ELF-1 (cell line): ENCODE results near the gene PADI2.
A peak's percentile ranks its signal among the peaks of the same experiment; 100 is the strongest.

Experiments
- DNase-seq: peaks from one replicate; pipeline ENCODE4 v3.0.0-alpha.2; 2016; ENCODE audit warnings: low read depth, low spot score

The PADI2 gene

DNA sequence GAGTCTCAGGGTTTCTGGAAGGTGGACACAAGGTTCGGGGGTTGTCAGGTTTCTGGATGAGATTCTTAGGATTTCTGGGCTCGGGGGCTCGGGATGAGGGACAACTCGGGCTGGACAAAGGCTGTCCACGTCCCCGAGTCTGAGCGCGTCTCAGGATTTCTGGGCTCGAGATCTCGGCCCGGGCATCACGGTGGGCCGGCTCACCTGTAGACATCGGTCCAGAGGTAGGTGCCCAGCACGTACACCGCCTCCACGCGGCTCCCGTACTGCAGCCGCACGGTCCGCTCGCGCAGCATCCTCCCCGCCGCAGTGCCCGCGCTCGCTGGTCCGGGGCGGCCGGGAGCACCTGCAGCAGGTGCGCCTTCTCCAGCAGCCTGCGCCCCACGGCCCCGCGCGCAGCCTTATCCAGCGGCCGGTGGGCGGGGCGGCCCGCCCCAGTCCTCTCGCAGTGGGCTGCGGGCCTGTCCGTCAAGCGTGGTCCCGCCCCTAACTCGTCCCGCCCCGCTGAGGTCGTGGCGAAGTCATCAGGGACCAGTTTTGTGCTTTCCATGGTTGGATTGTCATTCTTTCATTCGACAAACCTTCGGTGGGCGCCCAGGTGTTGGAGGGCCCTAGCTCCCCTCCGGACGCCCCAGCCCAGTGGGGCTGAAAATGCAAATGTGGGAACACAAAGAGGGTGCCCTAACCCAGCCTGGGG, at the start of gene PADI2:
PADI2 (minus strand) TSS at position 376 of the 697 bp plus-strand sequence; CDS start at position 296, 80 bp downstream.
- DNase-seq = peak; percentile 63

DNA sequence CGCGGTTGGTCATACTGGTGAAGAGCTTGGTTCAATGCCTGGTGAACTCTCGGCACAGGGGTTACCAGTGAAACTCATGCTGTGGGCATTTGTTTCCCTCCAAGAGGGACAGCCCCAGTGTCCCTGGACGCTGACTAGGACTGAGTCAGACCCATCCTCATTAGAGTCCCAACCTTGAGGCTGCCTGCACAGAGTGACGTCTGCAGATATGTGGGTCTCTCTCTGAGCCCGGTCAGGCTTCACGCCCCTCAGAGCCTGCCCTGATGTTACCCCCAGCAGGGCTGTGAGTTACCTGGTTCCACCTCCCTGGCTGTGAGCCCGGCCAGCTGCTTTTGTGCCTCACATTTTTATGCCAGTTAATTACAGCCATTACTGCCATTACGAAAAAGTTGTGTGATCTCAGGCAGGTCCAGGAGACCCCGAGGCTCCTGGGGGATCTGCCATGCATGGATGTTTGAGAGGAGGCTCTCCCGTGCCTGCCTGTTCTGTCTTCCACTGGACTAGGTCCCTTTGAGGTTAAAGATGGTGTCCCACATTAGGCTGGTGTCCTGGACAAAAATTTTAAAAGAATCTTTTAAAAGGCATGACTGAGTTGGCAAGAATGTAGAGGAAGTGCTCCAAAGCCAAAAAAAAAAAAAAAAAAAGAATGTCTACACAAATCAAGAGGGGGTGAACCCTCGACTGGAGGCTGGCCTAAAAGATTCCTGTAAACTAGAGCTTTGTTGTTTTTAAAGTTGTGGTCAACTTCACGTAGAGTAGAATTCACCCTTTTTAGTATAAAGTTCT, 49.0 kb upstream of the PADI2 start:
- peak; percentile 50 for DNase-seq

DNA sequence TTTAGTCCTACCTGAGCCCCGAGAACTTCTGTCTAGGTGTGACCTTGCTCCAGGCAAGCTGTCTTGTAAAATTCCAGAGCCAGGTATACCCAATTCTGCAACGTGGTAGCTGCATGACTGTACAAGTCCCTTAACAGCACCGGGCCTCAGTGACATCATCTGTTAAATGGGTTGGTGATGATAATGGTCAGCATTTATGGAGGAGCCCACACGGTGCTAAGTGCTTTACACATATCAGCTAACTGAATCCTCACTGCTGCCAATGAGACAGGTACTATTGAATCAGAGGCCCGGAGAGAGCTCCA, 48.5 kb upstream of the PADI2 start:
- no peak for DNase-seq

DNA sequence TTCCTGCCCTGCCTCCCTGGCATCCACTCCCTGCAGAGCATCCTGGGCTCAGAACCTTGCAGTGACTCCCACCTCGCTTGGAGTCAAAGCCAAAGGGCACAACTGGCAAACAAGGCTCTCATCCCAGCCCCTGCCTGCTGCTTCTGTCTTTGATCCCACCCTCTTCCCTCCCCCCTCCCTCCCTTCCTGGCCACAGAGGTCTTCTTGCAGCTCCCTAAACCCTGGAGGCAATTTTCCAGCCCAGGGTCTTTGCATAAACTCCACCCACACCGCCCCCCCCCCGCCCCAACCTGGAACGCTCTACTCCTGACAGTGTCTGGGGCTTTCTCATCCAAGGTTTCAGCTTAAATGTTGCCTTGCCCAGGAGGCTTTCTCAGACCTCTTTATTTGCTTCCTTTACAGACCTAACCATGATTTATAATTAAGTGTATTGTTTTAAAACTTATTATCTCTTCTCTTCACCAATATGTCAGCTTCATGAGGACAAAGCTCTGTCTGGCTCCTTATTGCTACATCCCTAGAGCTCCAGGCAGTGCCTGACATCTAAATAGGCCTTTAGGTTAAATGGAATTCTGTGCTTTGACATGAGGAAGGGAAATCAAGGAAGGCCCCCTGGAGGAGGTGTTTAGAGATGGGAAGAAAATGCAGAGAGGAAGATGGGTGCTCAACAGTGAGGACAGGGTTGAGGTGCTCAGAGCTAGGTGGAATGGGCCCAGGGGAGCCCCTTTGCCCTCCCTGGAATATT, 48.0 kb upstream of the PADI2 start:
- peak; percentile 77 for DNase-seq

DNA sequence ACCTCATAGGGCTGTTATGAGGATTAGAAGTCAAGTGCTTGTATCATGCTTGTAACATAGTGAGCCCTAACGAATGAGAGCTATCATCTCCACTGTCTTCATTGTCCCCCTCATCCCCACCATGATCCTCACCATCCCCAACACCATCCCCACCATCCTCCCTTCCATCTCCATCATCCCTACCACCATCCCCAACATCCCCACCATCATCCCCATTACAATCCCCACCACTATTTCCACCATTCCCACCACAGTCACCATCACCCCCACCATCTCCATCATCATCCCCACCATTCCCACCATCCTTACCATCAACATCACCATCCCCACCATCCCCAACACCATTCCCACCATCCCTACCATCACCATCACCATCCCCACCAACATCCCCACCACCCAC, 46.6 kb upstream of the PADI2 start:
- no peak for DNase-seq

DNA sequence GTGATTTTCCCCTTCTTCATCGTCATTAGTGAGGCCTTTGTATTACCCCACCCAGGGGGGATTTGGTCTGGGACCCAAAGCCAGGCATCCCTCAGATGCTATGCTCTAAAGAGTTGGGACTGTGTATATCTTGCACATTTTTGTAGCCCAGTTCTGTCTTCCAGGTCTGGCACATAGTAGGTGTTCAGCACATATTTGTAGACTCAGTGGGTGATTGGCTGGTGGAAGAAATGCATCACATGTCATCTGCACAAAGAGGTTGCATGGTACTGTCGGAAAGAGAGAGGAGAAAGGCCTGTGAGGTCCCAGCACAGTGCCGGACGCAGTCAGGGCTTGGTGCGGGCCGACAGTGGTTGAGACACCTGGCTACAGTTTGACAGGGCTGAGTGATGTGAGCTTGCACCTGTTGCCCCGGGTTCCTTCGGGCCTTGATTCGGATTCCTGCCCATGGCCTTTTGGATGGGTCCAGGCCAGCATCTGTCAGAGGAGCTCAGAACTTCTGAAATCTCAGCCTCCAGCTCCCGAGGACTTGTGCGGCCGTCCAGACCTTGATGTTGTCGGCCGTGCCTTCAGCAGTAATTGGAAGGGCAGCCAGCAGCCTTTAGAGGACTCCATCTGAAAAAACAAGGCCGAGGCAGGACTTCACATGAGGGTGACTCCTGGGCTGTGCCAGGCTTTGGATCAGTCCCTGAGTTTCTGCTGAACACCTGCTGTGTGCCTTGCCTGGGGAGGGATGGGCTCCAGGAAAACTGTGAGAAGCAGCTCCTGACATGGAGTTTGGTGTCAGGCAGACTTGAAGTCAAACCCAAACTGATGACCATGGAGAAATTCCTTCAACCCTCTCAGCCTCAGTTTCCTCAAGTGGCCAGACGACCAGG, 44.8 kb upstream of the PADI2 start:
- DNase-seq = no peak

DNA sequence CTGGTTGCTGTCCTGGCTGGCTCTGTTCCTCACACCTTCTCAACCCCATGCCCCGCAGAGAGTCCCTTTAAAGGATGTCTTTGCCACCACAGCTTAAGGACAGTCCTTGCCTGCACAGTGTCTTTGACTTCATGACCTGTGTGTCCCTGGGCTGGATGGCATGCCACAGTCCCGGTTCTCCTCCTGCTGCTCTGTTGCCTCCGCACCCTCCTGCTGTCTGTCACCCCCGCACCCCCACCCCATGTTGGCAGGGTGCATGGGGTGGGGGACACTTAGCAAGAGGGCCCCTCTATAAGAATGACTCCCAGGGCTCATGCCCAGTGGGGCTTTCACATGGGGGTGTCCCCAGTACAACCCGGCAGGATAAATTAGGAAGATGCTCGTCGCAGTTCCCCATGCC, 44.1 kb upstream of the PADI2 start:
- DNase-seq = no peak

DNA sequence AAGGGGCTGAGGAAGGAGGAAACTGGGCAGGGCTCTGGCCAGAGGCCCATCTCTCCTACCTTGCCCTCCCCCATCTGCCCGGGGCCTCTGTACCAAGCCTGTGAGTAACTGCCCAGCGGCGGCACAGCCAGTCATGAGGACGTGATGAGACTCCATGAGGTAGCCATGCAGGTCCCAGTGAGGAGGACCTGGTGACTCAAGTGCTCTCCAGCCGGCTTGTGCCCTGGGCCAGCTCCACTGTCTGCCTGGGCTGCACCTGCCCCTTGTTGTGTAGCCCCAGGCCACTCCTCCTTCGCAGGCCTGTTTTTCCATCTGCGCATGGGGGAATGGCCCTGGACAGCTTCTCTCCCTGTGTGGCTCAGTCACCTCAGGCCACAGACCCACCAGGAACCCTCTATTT, 43.7 kb upstream of the PADI2 start:
- peak; percentile 90 for DNase-seq

DNA sequence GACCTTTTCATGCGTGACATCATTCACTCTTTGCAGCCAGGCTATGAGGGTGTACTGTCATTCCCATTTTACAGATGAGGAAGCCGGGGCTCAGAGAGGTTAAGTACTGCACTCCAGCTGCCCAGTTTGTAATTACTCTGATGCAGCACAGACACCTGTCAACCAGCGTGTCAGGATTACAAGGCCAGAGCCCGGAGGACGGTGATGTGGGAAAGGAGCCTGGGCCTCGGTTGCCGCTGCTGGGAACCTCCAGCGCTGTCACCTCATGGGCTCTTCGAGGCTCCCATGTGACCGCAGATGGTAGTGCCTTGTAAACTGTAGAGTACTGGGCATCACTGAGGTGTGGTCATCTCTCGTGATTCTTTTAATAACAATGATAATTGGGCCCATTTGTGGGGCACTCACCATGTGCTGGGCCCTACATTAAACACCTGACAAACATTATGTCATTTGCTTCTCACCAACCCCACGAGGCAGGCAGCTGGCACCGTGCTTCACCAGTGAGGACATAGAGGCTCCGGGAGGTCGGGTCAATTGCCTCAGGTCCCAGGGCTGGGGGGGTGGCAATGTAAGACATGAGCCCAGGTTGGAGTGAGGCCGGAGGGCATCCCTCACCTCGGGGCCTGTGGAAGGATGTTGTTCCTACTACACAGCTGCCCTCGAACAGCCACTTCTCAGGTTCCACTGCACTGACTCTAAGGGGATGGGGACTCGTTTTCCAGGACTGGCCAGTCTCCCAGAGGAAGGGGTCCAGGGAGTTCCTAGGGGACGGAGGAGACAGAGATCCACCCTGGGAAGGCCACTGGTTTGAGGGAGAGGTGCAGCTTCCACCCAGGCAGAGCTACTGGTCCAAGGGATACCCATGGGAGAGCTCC, 42.9 kb upstream of the PADI2 start:
- DNase-seq = no peak

DNA sequence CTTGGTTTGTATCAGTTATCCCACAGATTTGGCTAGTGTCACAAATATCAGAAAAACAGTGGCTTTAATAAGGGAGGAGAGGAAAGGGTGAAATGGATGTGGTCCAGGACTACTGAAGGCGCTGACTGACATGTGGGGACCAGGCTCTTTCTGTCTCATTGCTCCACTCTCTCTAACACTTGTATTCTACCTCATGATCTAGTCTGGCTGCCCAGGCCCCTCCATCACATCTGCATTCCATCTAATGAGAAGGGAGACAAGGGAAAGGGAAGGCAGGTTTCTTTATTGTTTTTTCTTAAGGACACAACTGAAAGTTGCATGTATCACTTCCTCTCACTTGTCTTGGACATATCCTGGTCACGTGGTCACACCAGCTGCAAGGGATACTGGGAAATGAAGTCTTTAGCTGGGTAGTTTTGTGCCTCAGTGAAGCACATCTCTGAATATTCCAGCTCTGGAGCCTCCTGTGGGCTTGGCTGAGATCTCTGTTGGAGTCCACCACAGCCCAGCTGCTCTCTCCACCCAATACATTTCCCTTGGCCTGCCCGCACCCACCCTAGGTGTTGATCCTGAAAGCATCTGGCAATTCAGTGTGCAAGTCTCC, 42.0 kb upstream of the PADI2 start:
- no peak for DNase-seq

DNA sequence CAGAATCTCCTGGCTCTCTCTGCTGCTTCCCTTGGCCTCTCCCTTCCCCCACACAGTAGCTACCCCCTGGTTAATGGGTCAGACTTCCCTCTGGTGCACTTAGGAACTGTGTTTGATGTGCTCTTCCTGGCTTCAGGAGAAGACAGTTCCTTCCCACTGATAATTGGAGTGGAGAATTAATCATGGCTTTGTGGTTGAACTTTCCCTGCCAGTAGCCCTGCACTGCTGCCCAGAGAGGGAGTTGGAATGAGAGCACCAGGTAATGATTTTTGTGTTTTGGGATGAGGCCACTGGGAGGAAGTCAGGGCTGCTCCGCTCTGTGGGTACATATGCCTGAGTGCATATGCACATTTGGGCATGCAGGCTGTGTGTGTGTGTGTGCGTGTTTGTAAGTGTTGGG, 39.7 kb upstream of the PADI2 start:
- DNase-seq = no peak

DNA sequence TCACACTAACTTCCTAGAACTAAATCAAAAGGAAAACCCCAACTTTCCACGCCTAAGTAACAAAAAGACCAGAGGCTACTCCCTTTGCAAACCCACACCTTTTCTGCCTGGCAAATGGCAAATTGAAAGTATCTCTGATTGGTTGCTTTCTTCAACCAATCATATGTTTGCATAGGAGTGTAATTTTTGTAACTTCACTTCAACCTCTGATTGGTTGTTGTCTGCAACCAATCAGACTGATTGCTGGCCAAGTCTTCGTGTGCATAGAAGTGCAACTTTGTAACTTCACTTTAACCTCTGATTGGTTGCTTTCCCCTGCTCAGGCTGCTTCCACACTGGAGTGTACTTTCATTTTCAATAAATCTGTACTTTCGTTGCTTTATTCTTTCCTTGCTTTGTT, 36.9 kb upstream of the PADI2 start:
- no peak for DNase-seq

DNA sequence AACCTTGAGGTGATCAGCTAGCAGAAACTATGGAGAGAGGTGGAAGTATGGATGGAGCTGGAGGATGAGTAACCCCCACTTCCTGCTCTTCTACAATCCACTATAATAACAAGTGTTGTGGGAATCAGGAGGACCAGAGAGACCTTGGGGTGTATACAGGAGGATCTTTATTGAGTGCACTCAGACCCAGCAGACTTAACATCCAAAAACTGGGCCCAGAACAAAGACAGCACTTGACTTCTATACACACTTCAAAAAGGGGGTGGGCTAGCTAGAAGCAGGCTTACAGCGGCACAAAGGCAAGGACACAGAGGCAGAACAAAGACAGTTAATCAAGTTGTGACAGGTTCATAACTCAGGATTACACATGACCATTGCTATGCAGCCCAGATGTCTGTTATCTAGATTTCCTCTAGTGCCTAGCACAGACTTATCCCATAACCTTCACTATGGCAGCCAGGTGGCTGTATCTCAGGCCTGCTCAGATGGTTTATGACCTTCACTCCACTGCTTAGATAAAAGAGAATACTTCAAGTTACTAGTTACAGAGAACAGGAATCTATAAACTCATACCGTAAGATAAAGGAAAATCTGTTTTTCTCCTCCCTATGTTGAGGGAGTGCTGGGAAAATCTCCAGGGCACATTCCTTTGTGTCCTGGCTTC, 36.1 kb upstream of the PADI2 start:
- DNase-seq = peak; percentile 53

DNA sequence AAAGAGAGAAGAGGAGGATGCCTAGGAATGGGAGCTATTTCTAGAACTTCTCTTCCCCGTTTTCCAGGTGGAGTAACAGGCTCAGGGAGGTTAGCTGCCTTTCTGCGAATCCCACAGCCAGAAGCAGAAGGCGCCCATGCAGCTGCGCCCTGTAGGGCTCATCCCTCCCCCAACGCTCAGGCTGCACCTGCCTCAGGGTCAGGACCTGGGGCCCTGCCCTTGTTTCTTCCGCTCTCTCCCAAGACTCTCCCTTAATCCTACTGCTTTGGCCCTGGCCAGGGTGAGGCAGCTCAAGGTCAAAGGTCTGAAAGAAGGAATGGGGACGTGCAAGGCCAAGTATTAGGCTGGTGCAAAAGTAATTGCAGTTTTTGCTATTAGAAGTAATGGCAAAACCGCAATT, 30.5 kb upstream of the PADI2 start:
- no peak for DNase-seq

DNA sequence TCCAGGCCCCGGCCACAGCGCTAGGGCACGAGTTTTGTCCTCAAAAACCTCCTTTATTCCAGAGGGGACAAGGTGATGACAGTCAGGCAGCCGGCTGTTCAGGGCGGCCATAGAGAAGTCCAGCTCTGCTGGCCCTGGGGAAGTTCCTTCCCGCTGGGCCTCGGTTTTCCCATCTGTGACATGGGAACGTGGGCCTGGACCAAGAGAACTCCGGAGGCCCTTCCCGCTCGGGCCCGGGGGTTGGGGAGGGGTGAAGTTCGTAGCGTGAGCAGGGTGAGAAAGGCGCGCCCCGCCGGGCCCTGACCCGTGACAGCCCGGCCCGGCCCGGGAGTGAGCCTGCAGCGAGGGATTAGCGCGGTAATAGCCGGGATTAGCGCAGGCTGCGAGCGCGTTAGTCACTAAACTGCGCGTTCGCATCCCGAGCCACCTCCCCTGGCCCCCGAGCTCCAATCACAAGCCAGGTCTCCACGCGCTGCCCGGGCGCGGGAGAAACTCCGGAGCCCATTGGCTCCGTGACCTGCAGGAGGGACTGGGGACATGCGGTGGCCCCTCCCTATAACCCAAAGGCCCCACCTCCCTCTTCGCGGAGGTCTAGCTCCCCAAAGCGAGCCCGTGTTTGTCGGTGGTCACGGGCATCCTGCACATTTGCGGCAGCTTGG, 29.8 kb upstream of the PADI2 start:
- peak; percentile 50 for DNase-seq

DNA sequence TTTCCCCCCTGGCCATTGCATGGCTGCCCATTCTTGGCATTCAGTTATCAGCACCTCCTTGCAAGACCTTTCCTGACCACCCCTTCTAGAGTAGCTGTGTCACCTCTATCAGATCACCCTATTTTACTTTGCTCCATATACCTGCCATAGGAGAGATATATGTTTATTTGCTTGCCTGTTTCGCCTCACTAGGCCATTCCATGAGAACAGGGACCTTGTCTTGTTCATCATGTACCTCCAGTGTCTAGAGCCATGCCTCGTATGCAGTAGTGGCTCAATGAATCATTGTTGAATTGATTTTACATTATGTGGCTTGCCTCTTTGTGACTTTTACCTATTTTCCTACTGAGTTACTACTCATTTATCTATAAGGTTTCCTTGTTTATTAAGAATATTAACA, 26.4 kb upstream of the PADI2 start:
- DNase-seq = no peak

DNA sequence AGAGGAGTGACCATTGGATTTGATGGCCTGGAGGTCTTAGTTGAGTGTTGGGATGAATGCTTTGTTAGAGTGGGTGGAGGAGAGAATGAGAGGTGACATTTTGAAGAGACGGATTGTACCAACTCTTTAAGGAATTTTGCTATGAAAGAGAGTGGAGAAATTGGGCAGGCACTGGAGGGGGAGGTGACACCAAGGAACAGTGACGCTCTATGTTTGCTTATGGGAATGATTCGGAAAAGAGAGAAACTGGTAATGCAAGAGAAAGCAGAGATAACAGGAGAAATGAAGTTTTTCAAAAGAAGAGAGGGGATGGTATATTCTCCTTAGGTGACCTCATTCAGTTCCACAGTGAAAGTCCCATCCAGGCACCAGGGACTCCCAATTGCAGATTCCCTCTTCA, 24.5 kb upstream of the PADI2 start:
- DNase-seq = no peak

DNA sequence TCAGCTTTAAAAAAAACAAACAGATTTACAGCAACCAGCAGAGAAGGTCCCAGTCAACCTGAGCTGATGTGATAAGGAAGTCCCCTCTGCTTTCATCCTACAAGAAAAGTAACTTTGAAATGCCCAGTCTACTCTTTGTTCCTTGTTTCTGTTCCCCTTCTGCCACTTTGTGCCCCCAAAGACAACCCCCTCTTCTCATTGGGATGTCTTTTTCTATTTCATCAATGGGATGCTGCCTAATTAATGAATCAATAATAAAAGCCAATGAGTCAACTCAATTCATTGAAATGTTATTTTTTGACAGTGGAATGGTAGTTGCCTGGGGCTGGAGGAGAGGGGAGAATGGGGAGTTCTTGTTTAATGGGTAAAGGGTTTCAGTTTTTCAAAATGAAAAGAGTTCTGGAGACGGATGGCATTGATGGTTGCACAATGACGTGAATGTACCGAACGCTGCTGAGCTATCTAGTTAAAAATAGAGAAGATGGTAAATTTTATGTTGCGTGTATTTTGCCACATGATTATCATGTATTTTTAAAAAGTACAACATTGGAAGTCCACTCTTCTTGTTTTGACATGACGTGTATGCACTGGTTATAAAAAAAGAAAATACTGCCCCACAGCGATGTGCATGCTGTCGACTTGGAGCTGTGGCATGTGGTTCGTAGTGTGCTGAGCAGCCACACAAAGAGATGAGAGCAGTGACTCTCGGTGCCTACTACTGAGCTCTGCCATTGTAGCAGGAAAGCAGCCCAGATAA, 22.4 kb upstream of the PADI2 start:
- DNase-seq = no peak

DNA sequence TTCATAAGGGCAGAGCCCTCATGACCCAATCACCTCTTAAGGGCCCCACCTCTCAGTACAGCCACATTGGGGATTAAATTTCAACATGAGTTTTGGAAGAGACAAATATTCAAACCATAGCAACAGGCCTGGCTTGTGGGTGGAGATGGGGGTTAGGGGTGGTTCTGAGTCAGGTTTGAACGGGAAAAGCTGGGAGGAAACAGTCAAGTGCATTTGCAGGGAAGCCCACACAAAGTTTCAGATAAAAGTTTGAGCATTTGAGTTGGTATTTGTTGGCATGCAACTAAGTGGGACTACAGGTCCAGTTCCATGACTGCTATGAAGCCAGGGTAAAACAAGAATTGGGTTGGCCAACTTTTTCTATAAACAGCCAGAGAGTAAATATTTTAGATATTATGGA, 21.0 kb upstream of the PADI2 start:
- DNase-seq = no peak
